T-helper 1 cell treated with Interleukin-12 subunit alpha and Interleukin-12 subunit beta and Interleukin-4 antibody, amounts not matched to agents 30 μg/mL and 1 μg/mL, for 36 hours (primary cell): ENCODE results near the gene OXT.
A peak's percentile ranks its signal among the peaks of the same experiment; 100 is the strongest.
"Not testable (repeated sequence)": the region's sequence is repeated elsewhere in the genome, so short reads cannot be mapped to it uniquely, and the experiment has no call there.

ENCODE experiments used
- H3K27ac Mint-ChIP-seq: one replicate; pipeline ENCODE4 v1.8.0; 2021; ENCODE audit warnings: mild to moderate bottlenecking, mixed read lengths
- H3K27me3 Mint-ChIP-seq: one replicate; pipeline ENCODE4 v1.8.0; 2021; ENCODE audit warnings: low read depth, mixed read lengths
- H3K36me3 Mint-ChIP-seq: one replicate; pipeline ENCODE4 v1.8.0; 2021; ENCODE audit warnings: low read depth, mixed read lengths
- H3K4me1 Mint-ChIP-seq: one replicate; pipeline ENCODE4 v1.8.0; 2021; ENCODE audit warnings: low read depth, mixed read lengths
- H3K4me3 Mint-ChIP-seq: one replicate; pipeline ENCODE4 v1.8.0; 2021; ENCODE audit warnings: mild to moderate bottlenecking, moderate library complexity, mixed read lengths
- H3K9me3 Mint-ChIP-seq: one replicate; pipeline ENCODE4 v1.8.0; 2021; ENCODE audit warnings: mixed read lengths

The OXT gene

GRCh38 chr20:3071610-3072529, at the start of gene OXT:
OXT (plus strand) TSS chr20:3071620; CDS start chr20:3071656, 36 bp downstream.
- Mint-ChIP-seq H3K4me3 (peak within 1 kb of the TSS; percentile 81), H3K4me1 (peaks cover 32% of the 10 kb centered on the region), H3K9me3 (no peaks in the 10 kb centered on the region), H3K27ac (peak within 1 kb of the TSS; percentile 80), H3K27me3 (peaks cover 5% of the 10 kb centered on the region), H3K36me3 (peaks cover 9% of the 10 kb centered on the region)

GRCh38 chr20:3021777-3022176, 49.6 kb upstream of the OXT start:
- Mint-ChIP-seq H3K4me3 (no peak overlapping the region), H3K27ac (no peak overlapping the region), H3K9me3 (no peaks in the 10 kb centered on the region), H3K36me3 (peaks cover 46% of the 10 kb centered on the region), H3K27me3 (no peaks in the 10 kb centered on the region), H3K4me1 (no peaks in the 10 kb centered on the region)

GRCh38 chr20:3022559-3023490, 48.6 kb upstream of the OXT start:
- H3K4me1 Mint-ChIP-seq, H3K27ac Mint-ChIP-seq, H3K27me3 Mint-ChIP-seq, H3K4me3 Mint-ChIP-seq, H3K9me3 Mint-ChIP-seq: not testable (repeated sequence)
- H3K36me3 Mint-ChIP-seq: peaks cover 45% of the 10 kb centered on the region

- peaks cover 38% of the 10 kb centered on the region for H3K36me3 Mint-ChIP-seq
- no peaks in the 10 kb centered on the region for H3K27me3 Mint-ChIP-seq
- no peaks in the 10 kb centered on the region for H3K4me1 Mint-ChIP-seq
- peak overlapping the region; percentile 33 for H3K27ac Mint-ChIP-seq
- no peak overlapping the region for H3K4me3 Mint-ChIP-seq
- no peaks in the 10 kb centered on the region for H3K9me3 Mint-ChIP-seq
Observed at GRCh38 chr20:3027987-3028386, 43.4 kb upstream of the OXT start.

GRCh38 chr20:3031524-3032147, 39.8 kb upstream of the OXT start:
- Mint-ChIP-seq H3K4me3 (no peak overlapping the region), H3K27ac (no peak overlapping the region), H3K27me3 (no peaks in the 10 kb centered on the region), H3K4me1 (no peaks in the 10 kb centered on the region), H3K36me3 (peaks cover 35% of the 10 kb centered on the region), H3K9me3 (no peaks in the 10 kb centered on the region)

- Mint-ChIP-seq H3K27ac (no peak overlapping the region), H3K4me3 (no peak overlapping the region), H3K27me3 (no peaks in the 10 kb centered on the region), H3K36me3 (peaks cover 27% of the 10 kb centered on the region), H3K9me3 (no peaks in the 10 kb centered on the region), H3K4me1 (no peaks in the 10 kb centered on the region)
Observed at GRCh38 chr20:3032624-3033023, 38.8 kb upstream of the OXT start.

- Mint-ChIP-seq H3K27ac (no peak overlapping the region), H3K4me3 (no peak overlapping the region), H3K9me3 (no peaks in the 10 kb centered on the region), H3K36me3 (peaks cover 34% of the 10 kb centered on the region), H3K4me1 (peaks cover 14% of the 10 kb centered on the region), H3K27me3 (no peaks in the 10 kb centered on the region)
Observed at GRCh38 chr20:3037654-3038053, 33.8 kb upstream of the OXT start.

- no peak overlapping the region for H3K4me3 Mint-ChIP-seq
- no peak overlapping the region for H3K27ac Mint-ChIP-seq
- H3K36me3 Mint-ChIP-seq: peaks cover 34% of the 10 kb centered on the region
- H3K27me3 Mint-ChIP-seq: no peaks in the 10 kb centered on the region
- peaks cover 14% of the 10 kb centered on the region for H3K4me1 Mint-ChIP-seq
- no peaks in the 10 kb centered on the region for H3K9me3 Mint-ChIP-seq
Observed at GRCh38 chr20:3038454-3038853, 33.0 kb upstream of the OXT start.

GRCh38 chr20:3039426-3039825, 32.0 kb upstream of the OXT start:
- H3K9me3 Mint-ChIP-seq: no peaks in the 10 kb centered on the region
- H3K27me3 Mint-ChIP-seq: no peaks in the 10 kb centered on the region
- peaks cover 16% of the 10 kb centered on the region for H3K4me1 Mint-ChIP-seq
- no peak overlapping the region for H3K27ac Mint-ChIP-seq
- no peak overlapping the region for H3K4me3 Mint-ChIP-seq
- peaks cover 34% of the 10 kb centered on the region for H3K36me3 Mint-ChIP-seq

- H3K4me3 Mint-ChIP-seq: no peak overlapping the region
- peaks cover 29% of the 10 kb centered on the region for H3K36me3 Mint-ChIP-seq
- H3K4me1 Mint-ChIP-seq: peaks cover 19% of the 10 kb centered on the region
- H3K9me3 Mint-ChIP-seq: no peaks in the 10 kb centered on the region
- H3K27ac Mint-ChIP-seq: peak overlapping the region; percentile 3
- H3K27me3 Mint-ChIP-seq: no peaks in the 10 kb centered on the region
Observed at GRCh38 chr20:3040086-3040485, 31.3 kb upstream of the OXT start.

GRCh38 chr20:3041854-3042409, 29.5 kb upstream of the OXT start:
- H3K27me3 Mint-ChIP-seq: no peaks in the 10 kb centered on the region
- peaks cover 18% of the 10 kb centered on the region for H3K36me3 Mint-ChIP-seq
- no peaks in the 10 kb centered on the region for H3K9me3 Mint-ChIP-seq
- peaks cover 25% of the 10 kb centered on the region for H3K4me1 Mint-ChIP-seq
- no peak overlapping the region for H3K27ac Mint-ChIP-seq
- no peak overlapping the region for H3K4me3 Mint-ChIP-seq

- Mint-ChIP-seq H3K4me1 (peaks cover 29% of the 10 kb centered on the region), H3K27ac (no peak overlapping the region), H3K36me3 (peaks cover 18% of the 10 kb centered on the region), H3K4me3 (no peak overlapping the region), H3K27me3 (no peaks in the 10 kb centered on the region), H3K9me3 (no peaks in the 10 kb centered on the region)
Observed at GRCh38 chr20:3042625-3043024, 28.8 kb upstream of the OXT start.

- H3K27ac Mint-ChIP-seq: peak within 1 kb of the TSS; percentile 55
Observed at GRCh38 chr20:3043322-3043721, 28.1 kb upstream of the OXT start, which contains the start of gene GNRH2. GNRH2 (plus strand) TSS chr20:3043622; CDS start chr20:3044415, 793 bp downstream.

More at GRCh38 chr20:3043322-3043721, 28.1 kb upstream of the OXT start, which contains the start of gene GNRH2:
- H3K4me1 Mint-ChIP-seq: peaks cover 33% of the 10 kb centered on the region
- peaks cover 19% of the 10 kb centered on the region for H3K36me3 Mint-ChIP-seq
- no peaks in the 10 kb centered on the region for H3K9me3 Mint-ChIP-seq
- H3K4me3 Mint-ChIP-seq: no peak within 1 kb of the TSS
- H3K27me3 Mint-ChIP-seq: no peaks in the 10 kb centered on the region
